ENCODE measurements around the gene OTOS. TPM values are rescaled to one million over a fixed set of nuclear protein-coding genes. Genes with fewer than 3 reads are reported as not detected.
A peak's percentile ranks its signal among the peaks of the same experiment; 100 is the strongest.

Gene OTOS
- total RNA-seq, 1 experiment from 2014 or later: not detected

DNA sequence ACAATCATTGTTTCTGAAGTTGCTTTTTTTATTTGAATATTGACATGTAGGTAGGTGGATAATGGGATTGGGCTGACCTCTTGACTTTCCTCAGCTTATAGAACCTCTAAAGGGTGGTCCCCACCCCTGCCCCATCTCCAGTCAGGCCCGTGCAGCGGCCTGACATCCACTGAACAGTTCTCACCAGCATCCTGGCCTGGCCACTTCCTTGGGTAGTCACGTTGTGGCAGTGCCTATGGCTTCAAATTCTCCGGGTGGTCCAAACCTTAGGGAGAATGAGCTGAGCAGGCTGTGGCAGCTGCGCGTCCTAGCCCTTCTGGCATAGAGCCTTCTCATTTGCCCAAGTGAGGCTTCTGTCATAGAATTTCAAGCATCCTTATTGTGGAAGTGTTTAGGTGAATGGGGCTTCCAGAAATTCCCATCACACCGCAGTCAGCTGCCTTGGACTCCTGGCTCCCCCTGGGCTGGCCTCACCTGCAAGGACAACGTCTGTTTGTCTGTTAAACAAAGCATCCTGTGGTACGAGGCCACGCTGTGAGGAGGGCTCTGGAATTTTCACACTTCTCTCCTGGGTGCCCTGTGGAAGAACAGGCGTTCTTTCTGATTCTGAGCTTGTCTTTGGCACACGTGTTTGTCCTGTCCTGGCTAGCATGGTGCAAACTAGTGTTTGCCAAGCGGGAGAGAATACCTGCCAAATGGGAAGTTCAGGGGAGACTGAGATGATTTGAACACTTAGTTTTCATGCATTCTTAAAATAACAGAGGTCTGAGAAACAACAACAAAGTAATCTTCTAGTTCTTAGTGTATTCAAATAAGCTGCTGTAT is 31.8 kb upstream of the OTOS start:
- H3K27me3 ChIP-seq (replicated peaks): peaks cover 54% of the 10 kb centered on the region
- no peaks in the 10 kb centered on the region for H3K9me3 ChIP-seq (replicated peaks)
- H3K4me1 ChIP-seq (replicated peaks): peaks cover 3% of the 10 kb centered on the region; the same call in 1 of the 2 replicates
- no peak for DNase-seq (ENCODE audit: low read depth in 1 of 2, low spot score in 2 of 2)
- H3K27ac ChIP-seq: no peak overlapping the region
- no peaks in the 10 kb centered on the region for H3K36me3 ChIP-seq
- no peak overlapping the region for H3K4me3 ChIP-seq

DNA sequence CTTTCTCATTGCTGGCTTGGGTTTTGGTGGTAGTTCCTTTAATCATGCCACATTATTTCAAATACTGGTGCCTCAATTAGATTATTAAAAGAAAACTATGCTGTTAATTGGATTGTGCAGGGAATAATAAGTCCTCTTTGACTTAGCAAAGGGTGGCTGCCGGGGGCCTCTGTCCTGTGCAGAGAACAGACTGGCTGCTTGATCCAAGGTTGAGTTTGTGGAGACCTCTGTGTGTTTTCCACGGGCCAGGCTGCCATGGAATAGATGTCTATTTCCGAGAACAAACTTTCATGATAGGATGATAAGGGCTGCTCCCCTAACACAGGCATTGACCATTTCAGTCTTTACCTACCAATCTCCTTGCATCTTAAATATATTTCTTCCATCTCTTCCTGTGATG is 30.4 kb upstream of the OTOS start:
- H3K36me3 ChIP-seq: no peaks in the 10 kb centered on the region
- H3K9me3 ChIP-seq (replicated peaks): no peaks in the 10 kb centered on the region
- H3K27me3 ChIP-seq (replicated peaks): peaks cover 40% of the 10 kb centered on the region
- no peak overlapping the region for H3K4me3 ChIP-seq
- peaks cover 3% of the 10 kb centered on the region; the same call in 1 of the 2 replicates for H3K4me1 ChIP-seq (replicated peaks)
- no peak for DNase-seq (ENCODE audit: low read depth in 1 of 2, low spot score in 2 of 2)
- no peak overlapping the region for H3K27ac ChIP-seq

DNA sequence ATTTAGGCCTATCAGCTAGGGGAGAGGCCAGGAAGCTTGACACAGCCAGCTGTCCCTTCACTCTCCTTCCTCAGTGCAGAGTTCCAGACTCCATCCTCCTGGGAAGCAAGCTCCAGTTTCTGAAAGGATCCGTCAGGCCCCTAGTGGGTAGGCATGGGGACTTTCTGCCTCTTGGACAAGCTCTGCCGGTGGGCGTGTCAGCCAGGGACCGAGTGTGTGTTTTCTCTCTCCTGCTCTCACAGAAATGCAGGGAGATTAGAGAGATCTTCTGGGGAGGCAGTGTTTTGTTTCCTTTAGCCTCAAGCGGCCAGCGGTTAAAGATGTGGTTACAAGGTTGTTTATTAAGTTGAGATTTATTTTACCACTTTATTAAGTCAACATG is 29.9 kb upstream of the OTOS start:
- DNase-seq (ENCODE audit: low read depth in 1 of 2, low spot score in 2 of 2): peak in 1 of 2 experiments; percentile 20
- H3K27me3 ChIP-seq (replicated peaks): peaks cover 35% of the 10 kb centered on the region
- no peak overlapping the region for H3K27ac ChIP-seq
- no peak overlapping the region for H3K4me3 ChIP-seq
- H3K4me1 ChIP-seq (replicated peaks): peaks cover 3% of the 10 kb centered on the region; the same call in 1 of the 2 replicates
- H3K9me3 ChIP-seq (replicated peaks): no peaks in the 10 kb centered on the region
- H3K36me3 ChIP-seq: no peaks in the 10 kb centered on the region

DNA sequence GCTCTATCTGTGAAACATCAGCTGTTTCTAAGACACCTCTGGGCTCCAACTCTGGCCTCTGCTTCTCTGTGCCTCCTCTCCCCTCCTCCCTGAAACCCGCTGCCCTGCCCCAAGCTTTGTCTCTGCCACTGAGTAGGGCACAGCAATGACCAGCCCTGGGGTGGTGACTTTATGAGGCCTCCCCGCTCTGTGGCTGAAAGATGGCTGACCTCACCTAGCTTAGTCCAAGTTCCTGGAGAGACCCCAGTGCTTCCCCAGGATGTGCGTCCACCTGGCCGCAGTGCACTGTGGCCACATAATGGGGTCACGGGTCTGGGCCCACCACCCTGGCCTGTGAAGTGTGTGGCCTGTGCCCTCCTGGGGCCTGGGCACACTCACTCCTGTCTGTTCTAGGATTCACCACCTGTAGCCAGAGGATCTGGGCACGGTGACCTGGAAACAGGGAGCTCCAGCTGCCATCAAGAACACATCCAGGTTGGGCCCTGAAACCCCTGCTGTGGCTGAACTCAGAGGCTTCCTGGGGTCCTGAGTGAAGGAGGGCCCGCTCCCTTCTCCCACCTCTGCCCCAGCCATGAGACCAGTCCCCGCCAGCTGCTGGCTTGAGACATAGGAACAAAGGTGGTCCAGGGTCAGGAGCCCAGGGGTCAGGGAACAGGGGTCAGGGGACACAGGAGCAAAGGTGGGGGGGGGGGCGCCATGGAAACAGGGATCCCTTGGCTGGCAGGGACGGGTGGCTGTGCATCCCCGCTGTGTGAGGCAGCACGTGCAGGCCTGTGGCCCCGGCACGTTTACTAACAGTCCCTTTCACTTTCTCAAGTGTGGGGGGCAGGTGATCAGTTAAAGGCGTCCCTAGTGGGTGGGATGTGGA is 29.3 kb upstream of the OTOS start:
- Histone ChIP-seq H3K36me3 (no peaks in the 10 kb centered on the region), H3K4me1 (replicated peaks) (peaks cover 3% of the 10 kb centered on the region; the same call in 1 of the 2 replicates), H3K27ac (no peak overlapping the region), H3K4me3 (no peak overlapping the region), H3K27me3 (replicated peaks) (peaks cover 33% of the 10 kb centered on the region), H3K9me3 (replicated peaks) (no peaks in the 10 kb centered on the region)
- no peak for DNase-seq (ENCODE audit: low read depth in 1 of 2, low spot score in 2 of 2)

DNA sequence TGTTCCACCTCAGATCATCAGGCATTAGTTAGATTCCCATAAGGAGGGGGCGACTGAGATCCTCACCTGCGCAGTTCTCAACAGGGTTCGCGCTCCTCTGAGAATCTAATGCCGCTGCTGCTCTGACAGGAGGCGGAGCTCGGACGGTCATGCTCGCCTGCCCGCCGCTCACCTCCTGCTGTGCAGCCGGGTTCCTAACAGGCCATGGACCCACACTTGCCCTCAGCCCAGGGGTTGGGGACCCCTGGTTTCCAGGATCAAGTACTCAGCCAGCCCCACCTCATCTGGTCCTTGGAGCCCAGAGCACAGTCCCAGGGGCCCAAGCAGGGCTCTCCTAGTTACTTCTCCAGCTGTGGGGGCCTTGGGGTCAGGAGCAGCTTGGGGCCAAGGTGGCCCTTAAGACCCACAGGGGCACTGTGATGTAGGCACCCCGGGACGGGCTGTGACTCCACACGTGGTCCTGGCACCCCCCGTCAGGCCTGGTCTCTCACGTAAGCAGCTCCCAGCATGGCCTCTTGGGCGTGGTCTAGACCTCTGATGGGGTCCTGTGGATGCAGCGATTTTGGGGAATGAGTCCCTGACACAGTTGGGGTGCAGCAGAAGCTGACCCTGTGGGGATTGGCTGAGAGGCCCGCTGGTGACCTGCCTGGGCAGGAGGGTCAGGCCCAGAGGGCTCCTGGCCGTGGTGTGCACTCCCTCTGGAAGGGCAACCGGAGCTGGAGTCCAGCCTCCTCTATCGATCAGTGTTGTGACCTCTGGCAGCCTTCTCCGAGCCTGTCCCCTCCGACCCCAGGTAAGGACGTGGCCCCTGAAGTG is 28.3 kb upstream of the OTOS start:
- no peak overlapping the region for H3K27ac ChIP-seq
- H3K27me3 ChIP-seq (replicated peaks): peaks cover 33% of the 10 kb centered on the region
- DNase-seq (ENCODE audit: low read depth in 1 of 2, low spot score in 2 of 2): no peak
- no peaks in the 10 kb centered on the region; the same call in 1 of the 2 replicates for H3K9me3 ChIP-seq (replicated peaks)
- no peak overlapping the region for H3K4me3 ChIP-seq
- no peaks in the 10 kb centered on the region for H3K36me3 ChIP-seq
- H3K4me1 ChIP-seq (replicated peaks): peaks cover 3% of the 10 kb centered on the region; the same call in 1 of the 2 replicates

DNA sequence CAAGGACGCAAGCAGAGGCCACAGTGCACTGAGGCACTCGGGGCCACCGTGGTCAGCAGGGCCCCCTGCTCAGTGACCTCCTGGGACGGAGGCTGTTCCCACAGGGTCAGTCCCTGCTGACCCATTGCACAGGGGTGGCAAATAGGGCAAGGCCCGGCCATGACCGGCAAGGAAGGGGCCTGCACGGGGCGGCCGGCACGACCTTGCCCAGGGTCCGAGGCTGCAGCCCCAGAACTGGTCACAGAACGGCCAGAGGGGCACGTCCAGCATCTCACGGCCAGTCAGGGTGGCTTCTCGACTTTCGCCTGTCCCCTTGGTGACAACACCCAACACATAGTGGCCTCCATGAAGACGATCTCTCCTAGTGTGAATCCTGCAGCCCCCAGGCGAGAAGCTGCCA is 27.6 kb upstream of the OTOS start:
- Histone ChIP-seq H3K4me1 (replicated peaks) (peaks cover 3% of the 10 kb centered on the region; the same call in 1 of the 2 replicates), H3K27ac (no peak overlapping the region), H3K9me3 (replicated peaks) (no peaks in the 10 kb centered on the region; the same call in 1 of the 2 replicates), H3K27me3 (replicated peaks) (peaks cover 26% of the 10 kb centered on the region), H3K4me3 (no peak overlapping the region), H3K36me3 (no peaks in the 10 kb centered on the region)
- no peak for DNase-seq (ENCODE audit: low read depth in 1 of 2, low spot score in 2 of 2)

DNA sequence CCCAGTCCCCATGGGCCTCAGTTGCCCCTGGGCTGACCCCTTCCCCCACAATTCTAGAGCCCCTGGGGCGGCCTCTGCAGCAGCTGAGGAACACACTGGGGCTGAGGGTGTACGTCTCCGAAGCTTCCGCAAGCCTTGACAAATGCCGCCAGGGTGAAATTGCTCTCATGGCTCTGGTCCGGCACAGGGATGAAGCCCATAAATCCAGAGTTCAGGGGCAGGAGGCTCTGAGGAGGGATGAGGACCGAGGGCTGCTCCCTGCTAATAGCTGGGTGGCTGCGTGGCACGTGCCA is 27.1 kb upstream of the OTOS start:
- H3K9me3 ChIP-seq (replicated peaks): no peaks in the 10 kb centered on the region; the same call in 1 of the 2 replicates
- no peak overlapping the region for H3K27ac ChIP-seq
- H3K27me3 ChIP-seq (replicated peaks): peaks cover 21% of the 10 kb centered on the region; the same call in 1 of the 2 replicates
- H3K36me3 ChIP-seq: no peaks in the 10 kb centered on the region
- no peak overlapping the region for H3K4me3 ChIP-seq
- H3K4me1 ChIP-seq (replicated peaks): peaks cover 3% of the 10 kb centered on the region; the same call in 1 of the 2 replicates
- DNase-seq (ENCODE audit: low read depth in 1 of 2, low spot score in 2 of 2): no peak

DNA sequence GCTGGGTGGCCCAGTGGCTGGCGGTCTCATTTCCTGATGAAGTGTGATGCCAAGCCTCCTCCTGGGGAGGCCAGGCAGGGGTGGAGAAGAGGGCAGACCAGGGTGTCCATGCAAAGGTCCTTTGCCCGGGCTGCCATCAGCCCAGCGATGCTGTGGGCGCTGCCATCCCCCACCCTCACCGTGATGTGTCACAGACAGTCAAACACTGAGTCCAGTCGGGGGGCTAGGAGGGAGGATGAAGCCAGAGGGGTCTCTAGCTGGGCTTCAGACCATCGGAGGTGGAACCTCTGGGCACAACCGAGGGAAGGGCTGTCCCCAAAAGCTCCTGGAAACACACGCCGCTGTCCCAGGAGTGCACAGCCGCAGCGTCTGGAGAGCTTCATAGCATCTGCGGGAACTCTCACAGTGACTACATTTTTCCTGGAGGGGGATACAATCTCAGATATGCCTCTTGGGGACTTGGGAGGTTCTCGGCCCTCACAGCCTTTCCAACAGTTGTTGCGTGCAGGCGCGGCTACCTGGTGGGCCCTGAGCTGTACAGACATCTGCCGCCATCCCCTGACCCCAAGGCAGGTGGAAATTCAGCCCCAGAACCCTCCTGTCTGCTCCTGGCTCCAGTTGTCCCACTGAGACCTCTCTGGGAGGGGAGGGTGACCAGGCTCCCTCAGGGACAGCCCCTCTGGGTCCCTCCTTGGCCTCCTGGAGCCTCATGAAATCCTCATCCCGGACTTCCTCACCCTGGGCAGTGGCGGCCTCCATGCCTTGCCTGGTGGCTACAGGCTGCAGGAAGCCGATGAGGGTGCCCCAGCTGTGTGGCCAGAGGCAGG is 26.5 kb upstream of the OTOS start:
- no peak for DNase-seq (ENCODE audit: low read depth in 1 of 2, low spot score in 2 of 2)
- H3K36me3 ChIP-seq: no peaks in the 10 kb centered on the region
- H3K27ac ChIP-seq: no peak overlapping the region
- H3K4me3 ChIP-seq: no peak overlapping the region
- no peaks in the 10 kb centered on the region; the same call in 1 of the 2 replicates for H3K9me3 ChIP-seq (replicated peaks)
- H3K4me1 ChIP-seq (replicated peaks): peaks cover 3% of the 10 kb centered on the region; the same call in 1 of the 2 replicates
- peaks cover 17% of the 10 kb centered on the region; the same call in 1 of the 2 replicates for H3K27me3 ChIP-seq (replicated peaks)

DNA sequence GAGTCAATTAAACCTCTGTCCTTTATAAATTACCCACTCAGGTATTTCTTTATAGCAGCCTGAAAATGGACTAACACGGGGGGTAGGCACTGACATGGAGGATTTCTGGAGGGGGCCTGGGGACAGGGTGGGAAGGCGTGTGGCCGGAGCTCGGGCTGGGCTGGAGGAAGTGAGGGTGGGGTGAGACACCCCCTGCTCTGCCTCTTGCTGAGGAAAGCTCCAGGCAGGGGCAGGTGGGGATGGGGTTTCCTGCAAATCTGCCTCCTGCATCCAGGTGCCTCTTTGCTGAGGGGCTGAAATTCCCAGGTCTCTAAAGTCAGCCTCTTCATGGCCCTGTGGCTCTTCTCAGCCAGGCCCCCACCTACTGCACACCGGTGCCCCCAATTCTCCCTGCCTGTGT is 25.7 kb upstream of the OTOS start:
- H3K36me3 ChIP-seq: no peaks in the 10 kb centered on the region
- H3K9me3 ChIP-seq (replicated peaks): no peaks in the 10 kb centered on the region; the same call in 1 of the 2 replicates
- peaks cover 3% of the 10 kb centered on the region; the same call in 1 of the 2 replicates for H3K4me1 ChIP-seq (replicated peaks)
- H3K27ac ChIP-seq: no peak overlapping the region
- H3K4me3 ChIP-seq: no peak overlapping the region
- peaks cover 11% of the 10 kb centered on the region; the same call in 1 of the 2 replicates for H3K27me3 ChIP-seq (replicated peaks)
- no peak for DNase-seq (ENCODE audit: low read depth in 1 of 2, low spot score in 2 of 2)

DNA sequence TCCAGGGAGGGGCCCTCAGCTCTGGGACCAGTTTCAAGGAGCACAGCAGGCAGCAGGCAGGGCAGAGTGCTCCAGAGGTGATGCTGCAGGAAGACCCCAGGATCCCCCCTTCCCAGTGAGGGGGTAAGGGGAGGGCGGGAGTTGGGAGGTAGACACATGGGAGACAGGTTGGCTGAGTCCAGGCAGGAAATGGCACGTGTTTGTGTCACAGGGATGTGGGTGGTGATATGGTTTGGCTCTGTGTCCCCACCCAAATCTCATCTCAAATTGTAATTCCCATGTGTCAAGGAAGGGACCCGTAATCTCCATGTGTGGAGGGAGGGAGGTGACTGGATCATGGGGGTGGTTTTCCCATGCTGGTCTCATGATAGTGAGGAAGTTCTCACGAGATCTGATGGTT is 25.2 kb upstream of the OTOS start:
- no peaks in the 10 kb centered on the region; the same call in 1 of the 2 replicates for H3K9me3 ChIP-seq (replicated peaks)
- H3K4me3 ChIP-seq: no peak overlapping the region
- no peak for DNase-seq (ENCODE audit: low read depth in 1 of 2, low spot score in 2 of 2)
- H3K27me3 ChIP-seq (replicated peaks): peaks cover 5% of the 10 kb centered on the region; the same call in 1 of the 2 replicates
- H3K36me3 ChIP-seq: no peaks in the 10 kb centered on the region
- no peak overlapping the region for H3K27ac ChIP-seq
- H3K4me1 ChIP-seq (replicated peaks): peaks cover 3% of the 10 kb centered on the region; the same call in 1 of the 2 replicates

DNA sequence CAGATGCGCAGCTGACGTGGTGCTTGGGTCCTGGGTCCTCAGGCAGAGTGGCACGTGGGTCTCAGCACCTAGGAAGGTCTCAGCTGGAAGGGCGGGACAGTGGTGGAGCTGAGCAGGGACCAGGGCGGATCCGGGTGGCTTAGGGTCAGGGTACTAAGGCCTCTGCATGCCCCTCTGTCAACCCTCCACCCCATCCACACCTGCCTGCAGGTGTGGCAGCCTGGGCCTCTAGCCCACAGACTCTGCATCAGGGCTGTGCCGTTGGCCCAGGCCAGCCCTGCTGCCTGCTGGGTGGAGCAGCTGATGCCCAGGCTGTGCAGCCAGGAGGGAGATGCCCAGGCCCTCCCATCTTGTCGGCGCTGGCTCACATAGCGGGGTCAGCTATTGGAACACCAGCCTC is 24.6 kb upstream of the OTOS start:
- Histone ChIP-seq H3K27ac (no peak overlapping the region), H3K9me3 (replicated peaks) (no peaks in the 10 kb centered on the region; the same call in 1 of the 2 replicates), H3K4me1 (replicated peaks) (no peaks in the 10 kb centered on the region; the same call in 1 of the 2 replicates), H3K27me3 (replicated peaks) (peaks cover 3% of the 10 kb centered on the region; the same call in 1 of the 2 replicates), H3K36me3 (no peaks in the 10 kb centered on the region), H3K4me3 (no peak overlapping the region)
- DNase-seq (ENCODE audit: low read depth in 1 of 2, low spot score in 2 of 2): no peak

DNA sequence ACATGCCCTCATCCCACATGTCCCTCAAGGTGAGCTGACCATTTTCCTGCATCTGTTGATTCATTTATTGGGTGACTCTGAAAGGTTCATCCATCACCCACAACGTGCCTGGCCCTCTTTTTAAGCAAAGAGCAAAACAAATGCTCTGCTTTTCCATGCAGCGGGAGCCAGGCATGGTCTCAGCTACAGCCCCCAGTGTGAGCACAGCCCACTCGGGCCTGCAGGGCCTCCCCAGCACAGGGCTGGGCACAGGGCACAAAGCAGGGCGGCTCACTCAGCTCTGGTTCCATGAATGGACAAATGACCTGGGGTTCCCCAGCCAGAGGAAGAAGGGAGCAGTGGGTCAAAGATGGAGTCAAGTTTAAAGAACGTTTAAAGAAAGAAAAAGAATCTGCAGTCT is 24.1 kb upstream of the OTOS start:
- H3K36me3 ChIP-seq: no peaks in the 10 kb centered on the region
- DNase-seq (ENCODE audit: low read depth in 1 of 2, low spot score in 2 of 2): no peak
- H3K9me3 ChIP-seq (replicated peaks): no peaks in the 10 kb centered on the region; the same call in 1 of the 2 replicates
- no peak overlapping the region for H3K27ac ChIP-seq
- no peaks in the 10 kb centered on the region for H3K4me1 ChIP-seq (replicated peaks)
- H3K27me3 ChIP-seq (replicated peaks): peaks cover 2% of the 10 kb centered on the region; the same call in 1 of the 2 replicates
- no peak overlapping the region for H3K4me3 ChIP-seq
